ENCODE results near the gene AP4S1.

The AP4S1 gene

GRCh38 chr14:31139301-31139847 lies 113.9 kb downstream of the AP4S1 start:
- POLR2A ChIA-PET: no interaction called here
- no peaks in the 10 kb centered on the region for H3K4me1 ChIP-seq (ENCODE audit: control insufficient read depth, insufficient read depth, low read length)
- no peak overlapping the region for H3K4me3 ChIP-seq (ENCODE audit: low read depth, low read length)
- CTCF ChIA-PET: no interaction called here
- peaks cover 57 to 76% of the 10 kb centered on the region in 2 experiments for H3K36me3 ChIP-seq (ENCODE audit: control insufficient read depth in 2 of 2, insufficient read depth in 1 of 2, low read length in 2 of 2)
- TF ChIP-seq ZFP37 (tag by site-specific recombination; IDR thresholded peaks at IDR 0.05) (no peak), REST (tag by site-specific recombination; IDR thresholded peaks at IDR 0.05) (no peak), ZNF239 (tag by site-specific recombination; IDR thresholded peaks at IDR 0.05) (no peak)
- H3K27ac ChIP-seq (ENCODE audit: extremely low read depth, low read depth, low read length): no peak overlapping the region
- no peaks in the 10 kb centered on the region for H3K9me3 ChIP-seq (ENCODE audit: control insufficient read depth, insufficient read depth, low read depth, low read length)

- no peaks in the 10 kb centered on the region for H3K9me3 ChIP-seq (ENCODE audit: control insufficient read depth, insufficient read depth, low read depth, low read length)
- CTCF ChIA-PET: no interaction called here
- POLR2A ChIA-PET: no interaction called here
- TF ChIP-seq ZNF830 (tag by site-specific recombination; IDR thresholded peaks at IDR 0.05; ENCODE audit: low read depth): no peak
- no peak for TF ChIP-seq ZNF426 (tag by site-specific recombination; IDR thresholded peaks at IDR 0.05)
- no peak for TF ChIP-seq ZNF585B (tag by site-specific recombination; IDR thresholded peaks at IDR 0.05)
- no peak for TF ChIP-seq ZNF518A (tag by site-specific recombination; conservative IDR thresholded peaks at IDR 0.05; ENCODE audit: low read depth)
- TF ChIP-seq WT1 (tag by site-specific recombination; IDR thresholded peaks at IDR 0.05): no peak
- no peak for TF ChIP-seq ZNF221 (tag by site-specific recombination; IDR thresholded peaks at IDR 0.05; ENCODE audit: borderline replicate concordance)
- TF ChIP-seq SALL2 (tag by site-specific recombination; IDR thresholded peaks at IDR 0.05; ENCODE audit: borderline replicate concordance): no peak
- no peak for TF ChIP-seq ZBTB1 (tag by site-specific recombination; IDR thresholded peaks at IDR 0.05)
- no peak for TF ChIP-seq ZNF155 (tag by site-specific recombination; IDR thresholded peaks at IDR 0.05)
- TF ChIP-seq ZNF341 (tag by site-specific recombination; IDR thresholded peaks at IDR 0.05; ENCODE audit: low read depth): no peak
- no peak for TF ChIP-seq ZNF169 (tag by site-specific recombination; IDR thresholded peaks at IDR 0.05)
- no peak for TF ChIP-seq ZNF501 (tag by site-specific recombination; IDR thresholded peaks at IDR 0.05)
- no peak for TF ChIP-seq ZNF416 (tag by site-specific recombination; IDR thresholded peaks at IDR 0.05)
- TF ChIP-seq ZNF350 (tag by site-specific recombination; IDR thresholded peaks at IDR 0.05): no peak
- TF ChIP-seq CTCF (tag by site-specific recombination; IDR thresholded peaks at IDR 0.05): no peak
- TF ChIP-seq KLF7 (tag by site-specific recombination; IDR thresholded peaks at IDR 0.05; ENCODE audit: borderline replicate concordance): no peak
- TF ChIP-seq ZNF473 (tag by site-specific recombination; IDR thresholded peaks at IDR 0.05): no peak
- no peak for TF ChIP-seq ZNF37A (tag by site-specific recombination; IDR thresholded peaks at IDR 0.05)
- no peak for TF ChIP-seq ZNF843 (tag by site-specific recombination; IDR thresholded peaks at IDR 0.05)
- H3K27ac ChIP-seq (ENCODE audit: extremely low read depth, low read depth, low read length): no peak overlapping the region
- peaks cover 62 to 79% of the 10 kb centered on the region in 2 experiments for H3K36me3 ChIP-seq (ENCODE audit: control insufficient read depth in 2 of 2, insufficient read depth in 1 of 2, low read length in 2 of 2)
- H3K4me3 ChIP-seq (ENCODE audit: low read depth, low read length): no peak overlapping the region
- H3K4me1 ChIP-seq (ENCODE audit: control insufficient read depth, insufficient read depth, low read length): no peaks in the 10 kb centered on the region
Measured at GRCh38 chr14:31142455-31143087, 117.1 kb downstream of the AP4S1 start.

All from HEK293 (cell line).